Myocyte (in vitro differentiated cells): ENCODE results near the gene VSIG10L2. TPM values are rescaled to one million over a fixed set of nuclear protein-coding genes. Genes with fewer than 3 reads are reported as not detected.
A peak's percentile ranks its signal among the peaks of the same experiment; 100 is the strongest.
"Not testable (repeated sequence)": the region's sequence is repeated elsewhere in the genome, so short reads cannot be mapped to it uniquely, and the experiment has no call there.

Experiments
- DNase-seq: peaks from one replicate; pipeline ENCODE4 v3.0.0-alpha.2; 2012; ENCODE audit warnings: low read depth
- polyA plus RNA-seq: library from polyadenylated mRNA; unstranded; fragments of >200 nt; gene quantifications from one replicate; pipeline ENCODE4 v1.2.1, GENCODE V29; 2012; ENCODE audit warnings: missing spikeins
- total RNA-seq: library from RNA; depleted of rRNA; stranded (reverse); fragments of >200 nt; gene quantifications from 2 replicates; pipeline ENCODE4 v1.2.3, GENCODE V29; 2014

VSIG10L2 gene
- not detected in 2 replicates for total RNA-seq
- 0.06 TPM for polyA plus RNA-seq

GRCh38 chr11:125945797-125946520, at the start of gene VSIG10L2:
VSIG10L2 (plus strand) TSS chr11:125946044; CDS start chr11:125946056, 12 bp downstream.
- DNase-seq = no peak

- DNase-seq = no peak
These were observed 44.0 kb upstream of the VSIG10L2 start for GRCh38 chr11:125901872-125902271.

- DNase-seq = no peak
These were observed 43.4 kb upstream of the VSIG10L2 start for GRCh38 chr11:125902277-125902926.

- DNase-seq = peak; percentile 91
These were observed 42.7 kb upstream of the VSIG10L2 start, which contains the start of gene PUS3 for GRCh38 chr11:125902927-125903710. PUS3 (minus strand) TSS chr11:125903206; CDS start chr11:125896284, 6,922 bp downstream.

GRCh38 chr11:125903711-125904659, 41.9 kb upstream of the VSIG10L2 start, which contains the start of gene DDX25:
DDX25 (plus strand) TSS chr11:125904508; CDS start chr11:125904518, 10 bp downstream.
- no peak for DNase-seq

GRCh38 chr11:125904678-125905077, 41.2 kb upstream of the VSIG10L2 start:
- DNase-seq = no peak

GRCh38 chr11:125910226-125910849, 35.5 kb upstream of the VSIG10L2 start:
- DNase-seq = no peak

- not testable (repeated sequence) for DNase-seq
These were observed 31.2 kb upstream of the VSIG10L2 start for GRCh38 chr11:125914601-125915000.

- DNase-seq = peak; percentile 11
These were observed 29.0 kb upstream of the VSIG10L2 start for GRCh38 chr11:125916683-125917347.

GRCh38 chr11:125918140-125918840, 27.6 kb upstream of the VSIG10L2 start:
- no peak for DNase-seq

GRCh38 chr11:125921042-125921441, 24.8 kb upstream of the VSIG10L2 start:
- DNase-seq = no peak

GRCh38 chr11:125922156-125922555, 23.7 kb upstream of the VSIG10L2 start:
- no peak for DNase-seq

- peak; percentile 83 for DNase-seq
These were observed 22.7 kb upstream of the VSIG10L2 start for GRCh38 chr11:125923012-125923579.

- no peak for DNase-seq
These were observed 22.2 kb upstream of the VSIG10L2 start for GRCh38 chr11:125923633-125924032.

- DNase-seq = no peak
These were observed 21.3 kb upstream of the VSIG10L2 start for GRCh38 chr11:125924384-125925007.

GRCh38 chr11:125925247-125925740, 20.6 kb upstream of the VSIG10L2 start:
- DNase-seq = no peak

GRCh38 chr11:125925804-125926203, 20.0 kb upstream of the VSIG10L2 start:
- no peak for DNase-seq

GRCh38 chr11:125926682-125927081, 19.2 kb upstream of the VSIG10L2 start:
- no peak for DNase-seq
